Glutamatergic neuron (in vitro differentiated cells): ENCODE data around the gene TRAPPC1. TPM values are rescaled to one million over a fixed set of nuclear protein-coding genes. Genes with fewer than 3 reads are reported as not detected.

ENCODE experiments used
- DNase-seq: peaks from one replicate; pipeline ENCODE4 v3.0.0; 2022
- H3K27ac Mint-ChIP-seq: one replicate; pipeline ENCODE4 v1.8.0; 2020; ENCODE audit warnings: mild to moderate bottlenecking, mixed read lengths, inconsistent platforms; ENCODE audit not compliant: unreplicated experiment
- H3K27me3 Mint-ChIP-seq: one replicate; pipeline ENCODE4 v1.8.0; 2020; ENCODE audit warnings: mild to moderate bottlenecking, moderate library complexity, mixed read lengths, inconsistent platforms; ENCODE audit not compliant: unreplicated experiment
- H3K36me3 Mint-ChIP-seq: one replicate; pipeline ENCODE4 v1.8.0; 2020; ENCODE audit warnings: mild to moderate bottlenecking, mixed read lengths, inconsistent platforms; ENCODE audit not compliant: unreplicated experiment
- H3K4me1 Mint-ChIP-seq: one replicate; pipeline ENCODE4 v1.8.0; 2020; ENCODE audit warnings: mild to moderate bottlenecking, low read depth, mixed read lengths, inconsistent platforms; ENCODE audit not compliant: unreplicated experiment
- H3K4me3 Mint-ChIP-seq: one replicate; pipeline ENCODE4 v1.8.0; 2020; ENCODE audit warnings: mild to moderate bottlenecking, mixed read lengths, inconsistent platforms; ENCODE audit not compliant: unreplicated experiment
- H3K9me3 Mint-ChIP-seq: one replicate; pipeline ENCODE4 v1.8.0; 2020; ENCODE audit warnings: mild to moderate bottlenecking, moderate library complexity, mixed read lengths, inconsistent platforms; ENCODE audit not compliant: unreplicated experiment
- CTCF ChIP-seq: fragments of 200-600 bp; sonication (generic); IDR thresholded peaks from one replicate; pipeline ENCODE4 v1.5.0; 2021; ENCODE audit not compliant: partially characterized antibody, unreplicated experiment
- total RNA-seq: library from RNA; stranded (reverse); fragmentation: NEBNext Ultra II Directional; extraction: Animal tissue kit (Norgen Biotek cat#: 25700); gene quantifications from one replicate; pipeline ENCODE4 v1.2.1, GENCODE V29; 2021; ENCODE audit not compliant: unreplicated experiment

Gene TRAPPC1
- total RNA-seq, 1 donor from 2014 or later: 214 TPM

GRCh38 chr17:7915611-7916384, 15.9 kb downstream of the TRAPPC1 start, which contains the start of gene RNF227:
RNF227 (minus strand) TSS chr17:7916289; CDS start chr17:7916195, 94 bp downstream.
- TF ChIP-seq CTCF: no peak
- Mint-ChIP-seq H3K4me1 (peaks cover 7% of the 10 kb centered on the region), H3K36me3 (no peaks in the 10 kb centered on the region), H3K9me3 (peaks cover 3% of the 10 kb centered on the region), H3K4me3 (peak within 1 kb of the TSS; percentile 92), H3K27ac (peak within 1 kb of the TSS; percentile 67), H3K27me3 (peaks cover 12% of the 10 kb centered on the region)
- peak; percentile 85 for DNase-seq

GRCh38 chr17:7915179-7915610, 16.6 kb downstream of the TRAPPC1 start:
- peaks cover 3% of the 10 kb centered on the region for H3K9me3 Mint-ChIP-seq
- peak overlapping the region; percentile 92 for H3K4me3 Mint-ChIP-seq
- peaks cover 7% of the 10 kb centered on the region for H3K4me1 Mint-ChIP-seq
- H3K27ac Mint-ChIP-seq: no peak overlapping the region
- H3K27me3 Mint-ChIP-seq: peaks cover 12% of the 10 kb centered on the region
- TF ChIP-seq CTCF: no peak
- peaks cover under 1% of the 10 kb centered on the region for H3K36me3 Mint-ChIP-seq
- no peak for DNase-seq

GRCh38 chr17:7912927-7913524, 18.7 kb downstream of the TRAPPC1 start:
- H3K27me3 Mint-ChIP-seq: peaks cover 10% of the 10 kb centered on the region
- H3K27ac Mint-ChIP-seq: no peak overlapping the region
- no peak overlapping the region for H3K4me3 Mint-ChIP-seq
- peaks cover 3% of the 10 kb centered on the region for H3K9me3 Mint-ChIP-seq
- DNase-seq: no peak
- H3K36me3 Mint-ChIP-seq: peaks cover 10% of the 10 kb centered on the region
- peak; percentile 30 for TF ChIP-seq CTCF
- H3K4me1 Mint-ChIP-seq: peaks cover 7% of the 10 kb centered on the region

GRCh38 chr17:7911116-7911515, 20.6 kb downstream of the TRAPPC1 start:
- Mint-ChIP-seq H3K36me3 (peaks cover 11% of the 10 kb centered on the region), H3K4me3 (no peak overlapping the region), H3K27me3 (peaks cover 9% of the 10 kb centered on the region), H3K27ac (no peak overlapping the region), H3K4me1 (peaks cover 6% of the 10 kb centered on the region), H3K9me3 (peaks cover 3% of the 10 kb centered on the region)
- no peak for TF ChIP-seq CTCF
- DNase-seq: no peak

- Mint-ChIP-seq H3K9me3 (peaks cover 3% of the 10 kb centered on the region), H3K36me3 (peaks cover 11% of the 10 kb centered on the region), H3K4me3 (no peak overlapping the region), H3K27ac (no peak overlapping the region), H3K4me1 (peaks cover 8% of the 10 kb centered on the region), H3K27me3 (peaks cover 9% of the 10 kb centered on the region)
- no peak for TF ChIP-seq CTCF
- no peak for DNase-seq
Measured at GRCh38 chr17:7910711-7911110, 21.0 kb downstream of the TRAPPC1 start.
